Measurements from ENCODE around the gene UNC80.
"Not testable (repeated sequence)": the region's sequence is repeated elsewhere in the genome, so short reads cannot be mapped to it uniquely, and the experiment has no call there.

GRCh38 chr2:209795425-209795824, 23.8 kb downstream of the UNC80 start:
- not testable (repeated sequence) for TF ChIP-seq CTCF, POLR2A (IDR thresholded peaks at IDR 0.05)

Measured in lower leg skin (tissue), 3 donors.